HCT116 (cell line): ENCODE results near the gene ZNRF3. TPM values are rescaled to one million over a fixed set of nuclear protein-coding genes. Genes with fewer than 3 reads are reported as not detected.

Source experiments
- ATAC-seq: fragments of 200-7000 bp; cut with Tn5 transposase; 2 replicates; pipeline ENCODE4 v1.9.1; 2020; ENCODE audit warnings: mild to moderate bottlenecking, moderate library complexity
- BruUV-seq: library from RNA; stranded (reverse); fragments of 400-500 nt; replicated peaks from 2 replicates; lab custom pipeline; 2021; lab: Mats Ljungman, UMichigan
- CTCF ChIA-PET: fragments of 300-600 bp; sonication (Branson Sonifier 250); formaldehyde crosslinking; loops from one replicate; lab custom pipeline; 2021; ENCODE audit warnings: antibody characterized with exemption; lab: Charles Lee
- POLR2A ChIA-PET: fragments of 300-600, 350-600 bp; sonication (Branson Sonifier 250); formaldehyde crosslinking; loops from one replicate; lab custom pipeline; 2021; ENCODE audit warnings: antibody characterized with exemption; lab: Charles Lee
- RAD21 ChIA-PET, 2 experiments: fragments of 300-600 bp; sonication (Branson Sonifier 250); formaldehyde crosslinking; loops; one replicate each; lab custom pipeline; 2023; ENCODE audit warnings: low total read pairs in 2 of 2; ENCODE audit not compliant: uncharacterized antibody in 2 of 2, unreplicated experiment in 2 of 2, low non-redundant PET in 1 of 2; lab: Charles Lee
- DNase-seq: peaks from one replicate; pipeline ENCODE4 v3.0.0-alpha.2; 2010; ENCODE audit warnings: low read depth, low spot score
- H2AFZ ChIP-seq: fragments of 200-600 bp; shearing (Covaris generic), sonication (generic); 2 replicates; pipeline ENCODE4 v1.6.1; 2017; ENCODE audit warnings: low read depth, mixed run types, mixed read lengths, antibody characterized with exemption, low read length; ENCODE audit not compliant: poor library complexity, severe bottlenecking
- H3K27ac ChIP-seq: 2 replicates; pipeline ENCODE4 v1.5.1; 2012; ENCODE audit warnings: low read depth, low read length
- H3K27me3 ChIP-seq: fragments of 200-600 bp; sonication (generic); 2 replicates; pipeline ENCODE4 v1.6.1; 2016; ENCODE audit warnings: mixed run types, low read length, mixed read lengths; ENCODE audit not compliant: insufficient read depth
- H3K36me3 ChIP-seq, 2 experiments: fragments of 200-500 bp in 1 of 2; fragments of 200-600 bp in 1 of 2; sonication (Bioruptor generic) in 1 of 2; sonication (generic) in 1 of 2; 2 replicates each; pipeline versions ENCODE4 v1.5.1 to v1.6.1; 2014 to 2016; ENCODE audit warnings: low read length in 2 of 2, inconsistent platforms in 1 of 2, mixed read lengths in 1 of 2, mixed run types in 1 of 2; ENCODE audit not compliant: insufficient read depth in 2 of 2, control insufficient read depth in 1 of 2
- H3K4me1 ChIP-seq, 2 experiments: fragments of 200-600 bp in 1 of 2; sonication (generic) in 1 of 2; 2 replicates each; pipeline versions ENCODE4 v1.5.1 to v1.6.1; 2012 to 2017; ENCODE audit warnings: low read length in 2 of 2, inconsistent platforms in 1 of 2, mild to moderate bottlenecking in 1 of 2, mixed read lengths in 1 of 2, mixed run types in 1 of 2, moderate library complexity in 1 of 2; ENCODE audit not compliant: insufficient read depth in 2 of 2, control insufficient read depth in 1 of 2
- H3K4me2 ChIP-seq: fragments of 200-600 bp; sonication (generic); 2 replicates; pipeline ENCODE4 v1.6.1; 2017; ENCODE audit warnings: mixed run types, low read length, mixed read lengths
- H3K4me3 ChIP-seq, 2 experiments: fragments of 200-600 bp in 1 of 2; sonication (generic) in 1 of 2; replicated peaks in 1 of 2; 2 replicates each; pipeline ENCODE4 v1.5.1; 2011 to 2016; ENCODE audit warnings: low read length in 2 of 2, control low read depth in 1 of 2, low read depth in 1 of 2, mild to moderate bottlenecking in 1 of 2, mixed read lengths in 1 of 2, mixed run types in 1 of 2
- H3K79me2 ChIP-seq: fragments of 200-600 bp; sonication (generic); 2 replicates; pipeline ENCODE4 v1.6.1; 2017; ENCODE audit warnings: mild to moderate bottlenecking, mixed run types, low read length, moderate library complexity, mixed read lengths; ENCODE audit not compliant: insufficient read depth
- H3K9ac ChIP-seq: fragments of 200-600 bp; sonication (generic); 2 replicates; pipeline ENCODE4 v1.6.1; 2016; ENCODE audit warnings: low read length, mixed read lengths
- H3K9me2 ChIP-seq: fragments of 200-600 bp; sonication (generic), shearing (Covaris generic); 2 replicates; pipeline ENCODE4 v1.6.1; 2017; ENCODE audit warnings: mixed run types, mild to moderate bottlenecking, moderate library complexity; ENCODE audit not compliant: insufficient read depth
- H3K9me3 ChIP-seq, 2 experiments: fragments of 200-500 bp in 1 of 2; fragments of 200-600 bp in 1 of 2; sonication (Bioruptor generic) in 1 of 2; sonication (generic) in 1 of 2; 2 replicates each; pipeline ENCODE4 v1.6.1; 2014 to 2017; ENCODE audit warnings: low read length in 2 of 2, mixed read lengths in 2 of 2, inconsistent platforms in 1 of 2, low read depth in 1 of 2, mild to moderate bottlenecking in 1 of 2, mixed run types in 1 of 2, moderate library complexity in 1 of 2; ENCODE audit not compliant: control insufficient read depth in 1 of 2, insufficient read depth in 1 of 2
- H4K20me1 ChIP-seq: fragments of 200-600 bp; sonication (generic), shearing (Covaris generic); 2 replicates; pipeline ENCODE4 v1.6.1; 2017; ENCODE audit warnings: mixed run types, mild to moderate bottlenecking, moderate library complexity; ENCODE audit not compliant: insufficient read depth
- ATF3 ChIP-seq: IDR thresholded peaks from 2 replicates; pipeline ENCODE4 v1.6.1; 2012
- CBX3 ChIP-seq: IDR thresholded peaks from 2 replicates; pipeline ENCODE4 v1.6.1; 2012; ENCODE audit warnings: low read depth
- CEBPB ChIP-seq: IDR thresholded peaks from 2 replicates; pipeline ENCODE4 v1.6.1; 2012; ENCODE audit warnings: low read depth
- CTCF ChIP-seq, 3 experiments: fragments of 200-600 bp in 1 of 3; sonication (generic) in 1 of 3; IDR thresholded peaks in 2 of 3; conservative IDR thresholded peaks in 1 of 3; 2 replicates each; pipeline ENCODE4 v1.5.1; 2012 to 2017; ENCODE audit warnings: low read depth in 2 of 3, low read length in 2 of 3, antibody characterized with exemption in 1 of 3, borderline replicate concordance in 1 of 3, control low read depth in 1 of 3, mild to moderate bottlenecking in 1 of 3, mixed read lengths in 1 of 3, mixed run types in 1 of 3, moderate library complexity in 1 of 3; ENCODE audit not compliant: insufficient read depth in 1 of 3
- EGR1 ChIP-seq: IDR thresholded peaks from 2 replicates; pipeline ENCODE4 v1.6.1; 2012; ENCODE audit warnings: low read depth
- ELF1 ChIP-seq: IDR thresholded peaks from 2 replicates; pipeline ENCODE4 v1.6.1; 2012; ENCODE audit warnings: low read depth, borderline replicate concordance
- EZH2 ChIP-seq: fragments of 200-600 bp; sonication (generic); IDR thresholded peaks from 2 replicates; pipeline ENCODE4 v1.6.1; 2017; ENCODE audit warnings: antibody characterized with exemption, mixed run types
- EZH2phosphoT487 ChIP-seq: fragments of 200-600 bp; IDR thresholded peaks from 2 replicates; pipeline ENCODE4 v1.6.1; 2018; ENCODE audit warnings: antibody characterized with exemption, borderline replicate concordance
- FOSL1 ChIP-seq: IDR thresholded peaks from 2 replicates; pipeline ENCODE4 v1.6.1; 2012; ENCODE audit warnings: low read depth
- JUND ChIP-seq: IDR thresholded peaks from 2 replicates; pipeline ENCODE4 v1.6.1; 2012
- MAX ChIP-seq: IDR thresholded peaks from 2 replicates; pipeline ENCODE4 v1.6.1; 2012
- POLR2A ChIP-seq: IDR thresholded peaks from 2 replicates; pipeline ENCODE4 v1.7.0; 2011; ENCODE audit warnings: borderline replicate concordance; ENCODE audit not compliant: insufficient read depth, insufficient read length; ENCODE audit errors: extremely low read depth
- RAD21 ChIP-seq: IDR thresholded peaks from 2 replicates; pipeline ENCODE4 v1.6.1; 2012; ENCODE audit warnings: low read depth, mild to moderate bottlenecking
- SIN3A ChIP-seq: IDR thresholded peaks from 2 replicates; pipeline ENCODE4 v1.6.1; 2012; ENCODE audit warnings: low read depth
- SRF ChIP-seq: IDR thresholded peaks from 2 replicates; pipeline ENCODE4 v1.6.1; 2012; ENCODE audit warnings: low read depth
- TCF7L2 ChIP-seq: IDR thresholded peaks from 2 replicates; pipeline ENCODE4 v1.7.0; 2011; ENCODE audit warnings: borderline replicate concordance, inconsistent platforms; ENCODE audit not compliant: insufficient read depth, insufficient read length; ENCODE audit errors: extremely low read depth
- ZFX ChIP-seq: fragments of 450-650 bp; IDR thresholded peaks from 2 replicates; pipeline ENCODE4 v1.6.1; 2017
- ZNF274 ChIP-seq: fragments of 200-500 bp; sonication (Bioruptor generic); IDR thresholded peaks from 2 replicates; pipeline ENCODE4 v1.6.1; 2014; ENCODE audit warnings: mild to moderate bottlenecking, low read depth, low read length, inconsistent platforms
- intact Hi-C: fragments of 100-400 bp; cut with micrococcal nuclease; formaldehyde crosslinking; loops from 2 replicates; pipeline ENCODE4 v1.10.0; 2022
- total RNA-seq: library from RNA; stranded (reverse); gene quantifications from one replicate; pipeline ENCODE4 v1.2.1, GENCODE V29; 2021; ENCODE audit not compliant: unreplicated experiment
- TF ChIP-seq, protein P1 (sequence below): IDR thresholded peaks from 2 replicates; pipeline ENCODE4 v1.6.1; 2011; ENCODE audit warnings: mild to moderate bottlenecking, low read length, moderate library complexity; ENCODE audit not compliant: insufficient replicate concordance; ENCODE audit errors: extremely low read depth
- TF ChIP-seq, protein P2 (sequence below): IDR thresholded peaks from 2 replicates; pipeline ENCODE4 v1.6.1; 2012; ENCODE audit warnings: low read depth

ZNRF3 gene
- total RNA-seq, 1 experiment from 2014 or later: 12.2 TPM

- ChIA-PET RAD21 (no interaction called here), POLR2A (no interaction called here), CTCF (interaction anchor here (1.1 kb wide), 1 partner anchor 8 kb away, joined by 3 read pairs; no protein-coding TSS in a partner anchor)
- H3K79me2 ChIP-seq: no peaks in the 10 kb centered on the region
- no peak overlapping the region for H3K9ac ChIP-seq
- intact Hi-C loops: loop anchor here (10.0 kb wide), 1 partner anchor 196 kb away; no protein-coding TSS in a partner anchor
- no peaks in the 10 kb centered on the region for H3K4me1 ChIP-seq
- no peaks in the 10 kb centered on the region for H3K9me3 ChIP-seq
- no peak for ATAC-seq
- no peak for TF ChIP-seq MAX
- TF ChIP-seq CBX3: no peak
- no peak for TF ChIP-seq SIN3A
- TF ChIP-seq FOSL1: no peak
- TF ChIP-seq, protein P1, sequence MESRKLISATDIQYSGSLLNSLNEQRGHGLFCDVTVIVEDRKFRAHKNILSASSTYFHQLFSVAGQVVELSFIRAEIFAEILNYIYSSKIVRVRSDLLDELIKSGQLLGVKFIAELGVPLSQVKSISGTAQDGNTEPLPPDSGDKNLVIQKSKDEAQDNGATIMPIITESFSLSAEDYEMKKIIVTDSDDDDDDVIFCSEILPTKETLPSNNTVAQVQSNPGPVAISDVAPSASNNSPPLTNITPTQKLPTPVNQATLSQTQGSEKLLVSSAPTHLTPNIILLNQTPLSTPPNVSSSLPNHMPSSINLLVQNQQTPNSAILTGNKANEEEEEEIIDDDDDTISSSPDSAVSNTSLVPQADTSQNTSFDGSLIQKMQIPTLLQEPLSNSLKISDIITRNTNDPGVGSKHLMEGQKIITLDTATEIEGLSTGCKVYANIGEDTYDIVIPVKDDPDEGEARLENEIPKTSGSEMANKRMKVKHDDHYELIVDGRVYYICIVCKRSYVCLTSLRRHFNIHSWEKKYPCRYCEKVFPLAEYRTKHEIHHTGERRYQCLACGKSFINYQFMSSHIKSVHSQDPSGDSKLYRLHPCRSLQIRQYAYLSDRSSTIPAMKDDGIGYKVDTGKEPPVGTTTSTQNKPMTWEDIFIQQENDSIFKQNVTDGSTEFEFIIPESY: no peak
- TF ChIP-seq SRF: no peak
- no peak for TF ChIP-seq CTCF (IDR thresholded peaks at IDR 0.05 in 2 of 3, conservative IDR thresholded peaks at IDR 0.05 in 1 of 3; ENCODE audit: borderline replicate concordance in 1 of 3, insufficient read depth in 1 of 3, low read depth in 2 of 3, low read length in 2 of 3)
- TF ChIP-seq EZH2: no peak
- TF ChIP-seq EGR1: no peak
- no peak for TF ChIP-seq EZH2phosphoT487
- no peak for TF ChIP-seq ELF1
- no peak for TF ChIP-seq JUND
- TF ChIP-seq TCF7L2: no peak
- no peak for TF ChIP-seq ZNF274
- TF ChIP-seq ZFX: no peak
- no peak for TF ChIP-seq CEBPB
- no peak for TF ChIP-seq ATF3
- TF ChIP-seq, protein P2, sequence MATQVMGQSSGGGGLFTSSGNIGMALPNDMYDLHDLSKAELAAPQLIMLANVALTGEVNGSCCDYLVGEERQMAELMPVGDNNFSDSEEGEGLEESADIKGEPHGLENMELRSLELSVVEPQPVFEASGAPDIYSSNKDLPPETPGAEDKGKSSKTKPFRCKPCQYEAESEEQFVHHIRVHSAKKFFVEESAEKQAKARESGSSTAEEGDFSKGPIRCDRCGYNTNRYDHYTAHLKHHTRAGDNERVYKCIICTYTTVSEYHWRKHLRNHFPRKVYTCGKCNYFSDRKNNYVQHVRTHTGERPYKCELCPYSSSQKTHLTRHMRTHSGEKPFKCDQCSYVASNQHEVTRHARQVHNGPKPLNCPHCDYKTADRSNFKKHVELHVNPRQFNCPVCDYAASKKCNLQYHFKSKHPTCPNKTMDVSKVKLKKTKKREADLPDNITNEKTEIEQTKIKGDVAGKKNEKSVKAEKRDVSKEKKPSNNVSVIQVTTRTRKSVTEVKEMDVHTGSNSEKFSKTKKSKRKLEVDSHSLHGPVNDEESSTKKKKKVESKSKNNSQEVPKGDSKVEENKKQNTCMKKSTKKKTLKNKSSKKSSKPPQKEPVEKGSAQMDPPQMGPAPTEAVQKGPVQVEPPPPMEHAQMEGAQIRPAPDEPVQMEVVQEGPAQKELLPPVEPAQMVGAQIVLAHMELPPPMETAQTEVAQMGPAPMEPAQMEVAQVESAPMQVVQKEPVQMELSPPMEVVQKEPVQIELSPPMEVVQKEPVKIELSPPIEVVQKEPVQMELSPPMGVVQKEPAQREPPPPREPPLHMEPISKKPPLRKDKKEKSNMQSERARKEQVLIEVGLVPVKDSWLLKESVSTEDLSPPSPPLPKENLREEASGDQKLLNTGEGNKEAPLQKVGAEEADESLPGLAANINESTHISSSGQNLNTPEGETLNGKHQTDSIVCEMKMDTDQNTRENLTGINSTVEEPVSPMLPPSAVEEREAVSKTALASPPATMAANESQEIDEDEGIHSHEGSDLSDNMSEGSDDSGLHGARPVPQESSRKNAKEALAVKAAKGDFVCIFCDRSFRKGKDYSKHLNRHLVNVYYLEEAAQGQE: no peak
- no peak for TF ChIP-seq RAD21
- no peak for TF ChIP-seq POLR2A
- no peaks in the 10 kb centered on the region for H3K9me2 ChIP-seq
- H3K27ac ChIP-seq: no peak overlapping the region
- no peak for DNase-seq
- peaks cover 5 to 23% of the 10 kb centered on the region in 2 experiments; a peak in 3 of 4 replicates for H3K36me3 ChIP-seq
- no peak overlapping the region for H3K4me2 ChIP-seq
- no peak overlapping the region for H3K4me3 ChIP-seq
- BruUV-seq: no TSS peak
- H3K27me3 ChIP-seq: no peaks in the 10 kb centered on the region
- no peaks in the 10 kb centered on the region for H4K20me1 ChIP-seq
- H2AFZ ChIP-seq: no peak overlapping the region
Observed at GRCh38 chr22:29048822-29049654, 165.7 kb downstream of the ZNRF3 start.
